ENCODE data around the gene SMIM23. TPM values are rescaled to one million over a fixed set of nuclear protein-coding genes. Genes with fewer than 3 reads are reported as not detected.
"Not testable (repeated sequence)": the region's sequence is repeated elsewhere in the genome, so short reads cannot be mapped to it uniquely, and the experiment has no call there.

SMIM23 gene
- total RNA-seq, 2 experiments from 2014 or later, result not detected

DNA sequence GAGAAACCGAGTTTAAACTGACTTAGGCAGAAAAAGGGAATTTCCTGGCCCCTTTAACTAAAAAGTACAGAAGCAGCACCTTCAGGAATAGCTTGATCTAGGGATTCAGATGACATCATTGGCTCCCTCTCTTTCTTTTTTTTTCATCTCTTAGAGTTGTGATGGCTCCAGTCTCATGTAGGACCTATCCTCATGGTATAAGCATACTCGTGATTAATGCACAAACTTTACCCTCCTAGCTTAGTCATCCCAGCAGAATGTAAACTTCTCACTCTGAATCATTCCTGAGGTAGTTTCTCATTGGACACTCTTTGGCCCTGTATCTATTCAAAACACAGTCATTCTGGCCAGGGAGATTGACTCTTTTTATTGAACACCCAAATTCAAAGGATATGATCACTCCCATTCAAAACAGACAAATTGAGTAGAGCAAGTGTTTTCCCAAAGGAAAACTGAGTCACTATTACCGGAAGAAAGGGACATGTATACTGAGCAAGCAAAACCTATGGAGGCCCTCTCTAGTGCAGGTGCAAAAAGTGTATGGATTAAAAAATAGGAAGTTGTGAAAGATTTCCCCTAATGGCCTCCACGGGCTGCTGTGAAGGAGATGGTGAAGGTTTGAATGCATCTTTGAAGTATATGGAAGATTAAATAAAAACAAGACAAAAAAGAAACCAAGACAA is 27.6 kb upstream of the SMIM23 start:
- no peaks in the 10 kb centered on the region for H3K4me1 Mint-ChIP-seq
- peaks cover 2% of the 10 kb centered on the region for H3K36me3 Mint-ChIP-seq (ENCODE audit: low read depth)
- H3K27me3 Mint-ChIP-seq, result peaks cover 10% of the 10 kb centered on the region
- POLR2A ChIA-PET, result no interaction called here
- CTCF ChIA-PET, result no interaction called here
- H3K27ac Mint-ChIP-seq, result no peak overlapping the region
- peaks cover 3% of the 10 kb centered on the region for H3K9me3 Mint-ChIP-seq
- no peak overlapping the region for H3K4me3 Mint-ChIP-seq
- no peak for DNase-seq

DNA sequence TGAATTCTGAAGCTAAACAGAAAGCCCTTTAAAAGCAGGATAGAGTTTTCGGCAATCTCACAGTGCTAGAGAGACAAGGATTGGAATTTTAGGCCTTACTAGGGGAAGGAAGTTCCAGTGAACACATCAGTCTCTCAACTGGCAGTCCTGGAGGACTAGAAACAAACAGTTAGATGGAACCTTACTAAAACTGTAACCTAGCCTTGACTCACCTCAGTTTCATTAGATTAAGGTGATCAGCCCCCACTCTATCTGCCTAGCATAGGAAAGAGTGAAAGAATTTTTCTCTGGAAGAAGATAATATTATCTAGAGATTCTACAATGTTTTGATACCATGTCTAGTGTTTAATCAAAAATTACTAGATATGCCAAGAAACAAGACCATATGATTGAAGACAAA is 25.8 kb upstream of the SMIM23 start:
- ChIA-PET POLR2A (no interaction called here), CTCF (no interaction called here)
- H3K9me3 Mint-ChIP-seq, result peaks cover 6% of the 10 kb centered on the region
- H3K4me1 Mint-ChIP-seq, result no peaks in the 10 kb centered on the region
- no peak for DNase-seq
- H3K27ac Mint-ChIP-seq, result no peak overlapping the region
- H3K4me3 Mint-ChIP-seq, result no peak overlapping the region
- peaks cover 11% of the 10 kb centered on the region for H3K27me3 Mint-ChIP-seq
- peaks cover 2% of the 10 kb centered on the region for H3K36me3 Mint-ChIP-seq (ENCODE audit: low read depth)

DNA sequence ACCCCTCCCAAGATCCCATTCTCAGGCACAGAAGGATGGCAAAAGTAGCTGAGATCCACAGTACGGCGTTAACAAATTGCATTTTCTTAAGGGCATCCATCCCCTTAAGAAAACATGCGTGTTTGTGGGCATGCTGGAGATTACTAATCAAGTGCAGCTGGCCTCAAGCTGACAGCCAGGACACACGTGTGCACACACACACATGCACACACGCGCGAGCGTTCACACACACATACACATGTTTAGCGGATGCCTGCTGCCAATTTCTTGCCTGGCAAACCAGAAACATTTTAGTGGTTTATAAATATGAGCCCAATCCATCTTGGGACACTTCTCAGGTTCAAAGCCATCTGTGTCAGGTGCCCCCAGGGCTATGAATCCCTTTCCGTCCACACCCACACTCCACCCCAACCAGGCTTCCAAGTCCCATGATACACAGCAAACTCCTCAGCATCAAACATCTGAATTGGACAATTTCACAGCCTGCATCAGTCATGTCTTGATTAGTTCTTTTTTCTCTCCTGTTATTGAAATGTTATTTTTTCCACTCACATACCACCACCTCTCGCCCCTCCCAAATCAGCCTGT is 23.5 kb upstream of the SMIM23 start:
- ChIA-PET POLR2A (no interaction called here), CTCF (no interaction called here)
- DNase-seq, result no peak
- Mint-ChIP-seq H3K27me3 (peaks cover 14% of the 10 kb centered on the region), H3K4me1 (no peaks in the 10 kb centered on the region), H3K9me3 (peaks cover 9% of the 10 kb centered on the region), H3K27ac (no peak overlapping the region), H3K4me3 (no peak overlapping the region), H3K36me3 (ENCODE audit: low read depth) (peaks cover 2% of the 10 kb centered on the region)

DNA sequence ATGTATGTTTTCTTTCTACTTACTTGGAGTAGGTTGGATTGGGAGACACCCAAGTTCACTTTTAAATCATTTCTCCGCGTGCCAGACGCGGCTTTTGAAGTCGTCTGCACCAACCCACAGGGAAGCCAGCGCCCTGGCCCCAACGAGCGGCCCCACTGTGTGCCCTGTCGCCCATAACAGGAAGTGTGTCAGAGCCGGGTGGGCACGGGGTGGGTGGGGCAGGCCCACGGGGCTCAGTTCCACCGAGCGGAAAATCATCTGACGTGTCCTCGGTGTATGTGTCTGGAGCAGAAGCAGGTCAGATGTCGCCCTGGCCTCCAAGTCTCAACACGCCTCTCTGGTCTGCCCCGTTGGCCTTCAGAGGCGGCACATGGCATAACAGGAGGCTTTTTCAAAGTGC is 22.7 kb upstream of the SMIM23 start:
- CTCF ChIA-PET, result no interaction called here
- Mint-ChIP-seq H3K4me3 (no peak overlapping the region), H3K27me3 (peaks cover 16% of the 10 kb centered on the region), H3K36me3 (ENCODE audit: low read depth) (peaks cover 2% of the 10 kb centered on the region), H3K9me3 (peaks cover 15% of the 10 kb centered on the region), H3K4me1 (no peaks in the 10 kb centered on the region), H3K27ac (no peak overlapping the region)
- no peak for DNase-seq
- POLR2A ChIA-PET, result no interaction called here

DNA sequence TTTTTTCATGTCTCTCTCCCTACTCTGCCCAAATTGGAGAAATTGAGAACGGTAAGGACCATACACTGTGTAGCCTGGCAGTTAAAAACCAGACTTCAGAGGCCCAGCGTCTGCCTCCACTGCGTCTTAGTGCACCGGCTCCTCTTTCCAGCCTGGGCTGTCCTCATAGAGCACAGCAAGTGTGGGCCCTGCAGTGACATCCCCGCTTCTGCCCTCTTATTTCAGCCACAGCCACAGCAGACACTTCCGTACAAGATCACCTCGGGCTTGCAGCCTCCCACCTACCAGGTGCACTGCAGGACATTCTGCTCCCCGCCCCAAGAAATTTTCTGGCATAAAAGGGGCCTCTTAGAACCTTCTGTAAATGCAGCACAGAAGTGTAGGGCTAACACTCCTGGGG is 21.4 kb upstream of the SMIM23 start:
- DNase-seq, result no peak
- Mint-ChIP-seq H3K27ac (no peak overlapping the region), H3K27me3 (peaks cover 18% of the 10 kb centered on the region), H3K4me1 (no peaks in the 10 kb centered on the region), H3K36me3 (ENCODE audit: low read depth) (peaks cover 2% of the 10 kb centered on the region), H3K9me3 (peaks cover 12% of the 10 kb centered on the region), H3K4me3 (no peak overlapping the region)
- ChIA-PET POLR2A (no interaction called here), CTCF (no interaction called here)

DNA sequence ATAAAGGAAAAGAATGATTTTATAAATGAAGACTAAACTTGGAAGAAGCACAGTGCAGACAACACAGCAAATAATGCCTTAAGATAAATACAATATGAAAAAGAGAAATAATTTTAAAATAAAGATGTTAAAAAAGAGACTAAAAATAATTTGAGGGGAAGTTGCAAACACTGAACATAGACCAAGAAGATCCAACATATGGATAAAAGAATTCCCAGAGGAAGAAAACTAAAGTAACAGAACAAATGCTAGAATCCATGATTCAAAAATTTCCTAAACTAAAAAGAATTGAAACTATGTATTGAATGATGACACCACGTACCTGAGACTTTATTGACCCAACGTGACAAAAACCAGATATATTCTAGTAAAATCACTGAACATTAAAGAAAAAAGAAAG is 18.7 kb upstream of the SMIM23 start:
- Mint-ChIP-seq H3K27me3 (peaks cover 22% of the 10 kb centered on the region), H3K4me1 (no peaks in the 10 kb centered on the region), H3K36me3 (ENCODE audit: low read depth) (no peaks in the 10 kb centered on the region), H3K9me3 (peaks cover 12% of the 10 kb centered on the region), H3K4me3 (no peak overlapping the region), H3K27ac (no peak overlapping the region)
- ChIA-PET CTCF (no interaction called here), POLR2A (no interaction called here)
- DNase-seq, result no peak

DNA sequence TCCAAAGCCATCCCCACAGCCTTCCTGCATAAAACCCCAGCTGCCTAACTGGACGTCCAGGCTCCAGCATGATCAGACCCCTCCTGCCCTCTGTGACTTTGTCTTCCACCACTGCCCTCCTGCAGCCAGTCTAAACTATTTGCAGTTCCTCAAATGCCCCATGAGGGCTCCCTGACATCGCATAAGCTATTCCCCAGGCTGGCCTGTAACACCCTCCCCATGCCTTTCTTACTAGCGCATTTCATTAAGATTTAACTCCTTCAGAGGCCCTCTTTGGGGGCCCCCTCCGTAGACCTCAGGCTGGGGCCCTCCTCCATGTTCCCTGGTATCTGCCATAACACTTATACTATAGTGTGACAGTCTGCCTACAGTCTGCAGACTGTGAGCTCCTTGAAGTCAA is 15.5 kb upstream of the SMIM23 start:
- Mint-ChIP-seq H3K4me1 (no peaks in the 10 kb centered on the region), H3K9me3 (peaks cover 10% of the 10 kb centered on the region), H3K27me3 (peaks cover 13% of the 10 kb centered on the region), H3K36me3 (ENCODE audit: low read depth) (no peaks in the 10 kb centered on the region), H3K27ac (no peak overlapping the region), H3K4me3 (no peak overlapping the region)
- DNase-seq, result no peak
- CTCF ChIA-PET, result no interaction called here
- POLR2A ChIA-PET, result no interaction called here

DNA sequence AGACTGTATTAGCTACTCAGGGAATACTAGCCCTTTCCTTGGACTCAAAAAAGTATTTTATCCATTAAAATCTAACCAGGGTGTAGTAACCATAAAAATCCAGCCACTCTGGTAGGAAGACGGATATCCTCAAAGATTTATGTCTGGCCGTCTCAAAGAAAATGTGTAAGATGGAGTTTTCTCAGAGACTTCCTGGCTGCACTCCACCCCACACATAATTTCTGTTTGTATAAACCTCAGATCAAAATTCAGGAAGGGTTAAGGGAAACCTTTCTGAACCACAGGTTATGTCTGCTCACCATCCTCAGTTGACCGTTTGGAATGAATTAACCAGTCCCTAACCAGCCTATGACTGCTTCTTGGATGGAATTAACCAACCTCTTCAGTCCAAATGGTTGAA is 13.8 kb upstream of the SMIM23 start:
- Mint-ChIP-seq H3K36me3 (ENCODE audit: low read depth) (no peaks in the 10 kb centered on the region), H3K9me3 (peaks cover 8% of the 10 kb centered on the region), H3K4me3 (no peak overlapping the region), H3K4me1 (no peaks in the 10 kb centered on the region), H3K27me3 (peaks cover 8% of the 10 kb centered on the region), H3K27ac (no peak overlapping the region)
- ChIA-PET POLR2A (no interaction called here), CTCF (no interaction called here)
- no peak for DNase-seq

DNA sequence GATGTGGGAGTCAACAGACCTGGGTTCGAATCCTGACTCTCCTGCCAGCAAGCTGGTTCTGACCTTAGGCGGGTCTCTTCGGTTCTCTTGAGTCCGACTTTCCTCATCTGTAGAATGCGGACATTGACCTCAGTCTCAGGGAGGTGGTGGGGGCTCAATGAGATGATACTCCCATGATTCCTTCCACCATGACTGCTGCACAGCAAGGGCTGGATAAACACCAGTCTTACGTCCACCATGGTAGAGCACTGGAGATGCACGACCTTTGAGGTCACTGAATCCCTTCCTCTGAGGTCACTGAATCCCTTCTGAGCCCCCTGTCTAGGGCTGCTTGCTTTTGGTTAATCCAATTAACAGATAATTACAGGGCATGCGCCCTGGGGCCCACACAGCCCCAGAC is 12.5 kb upstream of the SMIM23 start:
- H3K4me3 Mint-ChIP-seq, result no peak overlapping the region
- peaks cover 6% of the 10 kb centered on the region for H3K27me3 Mint-ChIP-seq
- no peaks in the 10 kb centered on the region for H3K4me1 Mint-ChIP-seq
- CTCF ChIA-PET, result no interaction called here
- POLR2A ChIA-PET, result no interaction called here
- H3K36me3 Mint-ChIP-seq (ENCODE audit: low read depth), result no peaks in the 10 kb centered on the region
- no peak overlapping the region for H3K27ac Mint-ChIP-seq
- no peaks in the 10 kb centered on the region for H3K9me3 Mint-ChIP-seq
- DNase-seq, result no peak

DNA sequence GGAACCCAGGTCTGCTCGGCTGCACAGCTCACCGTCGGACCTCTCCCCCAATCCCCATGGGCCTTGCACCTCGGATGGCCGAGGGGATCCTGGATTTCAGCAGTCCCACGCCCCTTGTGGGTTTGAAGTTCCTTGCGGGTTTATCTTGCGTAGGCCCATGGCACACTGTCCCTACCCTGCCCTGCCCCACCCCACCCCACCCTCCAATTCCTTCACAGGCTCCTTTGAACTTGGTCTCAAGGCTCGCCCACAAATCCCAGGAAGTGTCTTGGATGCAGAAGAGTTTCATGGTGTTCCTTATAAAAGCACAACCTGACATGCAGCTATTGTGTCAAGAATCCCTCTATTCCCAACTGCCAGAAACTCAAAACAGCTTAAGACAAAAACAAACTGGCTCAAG is 11.2 kb upstream of the SMIM23 start:
- POLR2A ChIA-PET, result no interaction called here
- Mint-ChIP-seq H3K27ac (no peak overlapping the region), H3K27me3 (peaks cover 4% of the 10 kb centered on the region), H3K9me3 (no peaks in the 10 kb centered on the region), H3K36me3 (ENCODE audit: low read depth) (no peaks in the 10 kb centered on the region), H3K4me3 (no peak overlapping the region), H3K4me1 (no peaks in the 10 kb centered on the region)
- DNase-seq, result no peak
- CTCF ChIA-PET, result interaction anchor here (0.6 kb wide), 1 partner anchor 694 kb away, joined by 3 read pairs; no protein-coding TSS in a partner anchor

DNA sequence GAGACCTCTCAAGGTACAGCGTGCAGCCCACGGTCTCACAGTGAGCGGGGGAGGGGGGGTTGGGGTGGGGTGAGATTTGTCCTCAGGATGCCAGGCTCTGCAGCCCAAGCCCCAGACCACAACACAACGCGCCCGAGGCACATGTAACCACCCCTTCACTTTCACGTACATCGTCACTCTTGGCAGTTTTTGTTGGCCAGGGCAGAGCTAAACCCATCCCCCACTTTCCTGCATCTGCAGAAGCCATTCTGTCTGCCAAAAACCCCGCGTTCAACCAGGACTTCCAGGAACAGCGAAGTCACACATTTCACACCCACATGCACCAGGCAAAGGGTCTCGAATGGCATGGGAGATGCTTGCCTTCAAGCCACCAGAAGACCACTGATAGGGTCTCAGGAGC is 9.4 kb upstream of the SMIM23 start:
- Mint-ChIP-seq H3K4me1 (no peaks in the 10 kb centered on the region), H3K4me3 (no peak overlapping the region), H3K27ac (no peak overlapping the region), H3K9me3 (no peaks in the 10 kb centered on the region), H3K36me3 (ENCODE audit: low read depth) (no peaks in the 10 kb centered on the region), H3K27me3 (no peaks in the 10 kb centered on the region)
- ChIA-PET POLR2A (no interaction called here), CTCF (no interaction called here)
- DNase-seq, result no peak

DNA sequence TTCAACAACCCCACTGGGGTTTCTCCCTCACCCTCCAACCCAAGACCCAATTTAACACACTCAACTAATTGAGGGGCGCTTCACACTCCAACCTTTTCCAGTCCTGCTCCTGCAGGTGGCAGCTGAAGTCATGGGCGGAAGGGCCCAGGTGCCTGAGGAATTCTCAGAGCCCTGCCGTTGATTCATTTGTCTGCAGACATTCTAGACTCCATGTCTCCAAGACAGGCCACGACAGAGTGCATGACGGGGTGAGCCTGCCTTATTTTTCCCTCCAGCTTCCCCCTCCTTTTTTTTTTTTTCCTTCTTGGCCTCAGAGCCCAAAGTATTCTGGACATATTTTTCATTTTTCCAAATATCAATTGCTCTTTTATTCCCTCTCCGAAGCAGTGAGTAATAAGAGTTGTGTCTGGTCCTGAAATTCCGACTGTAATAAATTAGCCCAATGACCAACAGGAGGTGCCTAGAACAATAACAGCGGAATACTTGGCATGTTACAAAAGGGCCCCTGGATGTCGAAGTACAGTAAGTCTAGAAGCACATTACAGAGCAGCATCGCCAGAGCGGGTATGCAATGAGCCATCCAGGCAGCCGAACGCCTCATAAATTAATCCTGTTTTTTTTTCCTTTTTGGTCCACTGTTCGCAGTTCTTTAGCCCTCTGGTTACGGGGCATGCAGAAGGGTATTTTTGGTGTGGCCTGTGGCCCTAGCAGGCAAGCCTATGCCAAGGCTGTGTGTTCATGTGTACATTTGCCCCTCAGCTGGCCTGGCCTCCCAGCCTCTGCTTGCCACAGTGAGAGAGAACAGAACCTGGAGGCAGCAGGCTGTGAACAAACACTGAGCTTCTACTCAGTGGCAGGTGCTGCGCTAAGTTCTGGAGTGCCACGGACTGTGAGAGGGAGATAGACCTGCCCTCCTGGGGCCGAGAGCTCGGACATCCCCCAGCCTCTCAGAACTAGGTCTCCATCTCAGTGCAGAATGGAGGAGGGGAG is 8.6 kb upstream of the SMIM23 start:
- no peak overlapping the region for H3K4me3 Mint-ChIP-seq
- ChIA-PET POLR2A (no interaction called here), CTCF (no interaction called here)
- no peaks in the 10 kb centered on the region for H3K4me1 Mint-ChIP-seq
- H3K27ac Mint-ChIP-seq, result no peak overlapping the region
- no peaks in the 10 kb centered on the region for H3K36me3 Mint-ChIP-seq (ENCODE audit: low read depth)
- DNase-seq, result no peak
- no peaks in the 10 kb centered on the region for H3K9me3 Mint-ChIP-seq
- no peaks in the 10 kb centered on the region for H3K27me3 Mint-ChIP-seq

DNA sequence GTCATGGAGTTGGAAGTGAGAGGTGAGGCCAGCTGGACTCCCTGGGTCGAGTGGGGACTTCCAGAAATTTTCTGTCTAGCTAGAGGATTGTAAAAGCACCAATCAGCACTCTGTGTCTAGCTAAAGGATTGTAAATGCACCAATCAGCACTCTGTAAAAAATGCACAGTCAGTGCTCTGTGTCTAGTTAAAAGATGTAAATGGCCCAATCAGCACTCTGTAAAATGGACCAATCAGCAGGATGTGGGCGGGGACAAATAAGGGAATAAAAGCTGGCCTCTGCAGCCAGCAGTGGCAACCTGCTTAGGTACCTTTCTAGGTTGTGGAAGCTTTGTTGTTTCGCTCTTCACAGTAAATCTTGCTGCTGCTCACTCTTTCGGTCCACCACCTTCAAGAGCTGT is 3.9 kb upstream of the SMIM23 start:
- H3K9me3 Mint-ChIP-seq; H3K4me3 Mint-ChIP-seq; H3K4me1 Mint-ChIP-seq; DNase-seq; H3K36me3 Mint-ChIP-seq (ENCODE audit: low read depth); CTCF ChIA-PET; H3K27me3 Mint-ChIP-seq; H3K27ac Mint-ChIP-seq: not testable (repeated sequence)
- POLR2A ChIA-PET, result interaction anchor here (0.5 kb wide), 1 partner anchor 508 kb away, joined by 5 read pairs; no protein-coding TSS in a partner anchor

All from activated CD4-positive, alpha-beta T cell treated with anti-CD3 and anti-CD28 coated beads, Interleukin-2, amount 10 ng/mL, durations not matched to agents 7 days and 5 days (primary cell).